Fibroblast of lung (primary cell): ENCODE results near the gene TNS2. TPM values are rescaled to one million over a fixed set of nuclear protein-coding genes. Genes with fewer than 3 reads are reported as not detected.
A peak's percentile ranks its signal among the peaks of the same experiment; 100 is the strongest.

Experiments
- DNase-seq, 2 donors: peaks; one replicate each; pipeline versions ENCODE4 v3.0.0 to v3.0.0-alpha.2; 2010; ENCODE audit warnings: low read depth in 2 of 2
- H2AFZ ChIP-seq: 2 replicates; pipeline ENCODE4 v1.5.1; 2012; ENCODE audit warnings: low read length, control low read depth, inconsistent platforms
- H3K27ac ChIP-seq: 2 replicates; pipeline ENCODE4 v1.5.1; 2011; ENCODE audit warnings: low read length, control low read depth; ENCODE audit not compliant: insufficient read depth
- H3K27me3 ChIP-seq: 2 replicates; pipeline ENCODE4 v1.5.1; 2011; ENCODE audit warnings: mild to moderate bottlenecking, low read length; ENCODE audit not compliant: control insufficient read depth, insufficient read depth
- H3K36me3 ChIP-seq: 2 replicates; pipeline ENCODE4 v1.5.1; 2011; ENCODE audit warnings: low read length; ENCODE audit not compliant: control insufficient read depth, insufficient read depth
- H3K4me1 ChIP-seq: 2 replicates; pipeline ENCODE4 v1.5.1; 2011; ENCODE audit warnings: low read length; ENCODE audit not compliant: control insufficient read depth, insufficient read depth; ENCODE audit errors: extremely low read depth
- H3K4me2 ChIP-seq: 2 replicates; pipeline ENCODE4 v1.5.1; 2011; ENCODE audit warnings: low read length, control low read depth; ENCODE audit not compliant: insufficient read depth; ENCODE audit errors: extremely low read depth
- H3K4me3 ChIP-seq, 4 experiments: fragments of 200-600 bp in 1 of 4; sonication (generic) in 1 of 4; replicated peaks in 1 of 4; 2 replicates each; pipeline ENCODE4 v1.5.1; 2011 to 2016; ENCODE audit warnings: low read length in 4 of 4, low read depth in 3 of 4, mild to moderate bottlenecking in 3 of 4, control low read depth in 2 of 4, inconsistent platforms in 1 of 4, mixed read lengths in 1 of 4; ENCODE audit not compliant: insufficient read depth in 1 of 4; ENCODE audit errors: control extremely low read depth in 1 of 4
- H3K79me2 ChIP-seq: 2 replicates; pipeline ENCODE4 v1.5.1; 2012; ENCODE audit warnings: mild to moderate bottlenecking, low read length, inconsistent platforms; ENCODE audit not compliant: control insufficient read depth, insufficient read depth
- H3K9ac ChIP-seq: 2 replicates; pipeline ENCODE4 v1.5.1; 2011; ENCODE audit warnings: mild to moderate bottlenecking, low read length, control low read depth; ENCODE audit not compliant: insufficient read depth
- H3K9me3 ChIP-seq: 2 replicates; pipeline ENCODE4 v1.5.1; 2012; ENCODE audit warnings: low read depth, low read length; ENCODE audit not compliant: control insufficient read depth, insufficient read depth
- H4K20me1 ChIP-seq: 2 replicates; pipeline ENCODE4 v1.5.1; 2011; ENCODE audit warnings: low read length; ENCODE audit not compliant: control insufficient read depth, insufficient read depth; ENCODE audit errors: extremely low read depth
- CTCF ChIP-seq, 2 donors: IDR thresholded peaks in 1 of 2; conservative IDR thresholded peaks in 1 of 2; 1 replicate in 1 of 2; 2 replicates in 1 of 2; pipeline ENCODE4 v1.5.1; 2011 to 2012; ENCODE audit warnings: low read length in 2 of 2, control low read depth in 1 of 2, inconsistent platforms in 1 of 2, low read depth in 1 of 2, mild to moderate bottlenecking in 1 of 2
- EZH2 ChIP-seq: IDR thresholded peaks from 2 replicates; pipeline ENCODE4 v1.5.1; 2012; ENCODE audit warnings: low read length, control low read depth, mild to moderate bottlenecking; ENCODE audit errors: missing control alignments
- polyA plus RNA-seq, 2 donors: library from polyadenylated mRNA; depleted of rRNA in 1 of 2; stranded (reverse) in 1 of 2; unstranded in 1 of 2; fragments of >200 nt; gene quantifications; 2 replicates each; pipeline ENCODE4 v1.2.1, GENCODE V29; 2011 to 2012; ENCODE audit warnings: missing spikeins in 1 of 2
- total RNA-seq: library from RNA; depleted of rRNA; stranded (reverse); fragments of >200 nt; gene quantifications from 2 replicates; pipeline ENCODE4 v1.2.1, GENCODE V29; 2014

The TNS2 gene
- total and polyA plus RNA-seq, 2 donors (not counting 1 experiment from before 2014, with no cell fraction given) = 35.3 to 60.6 TPM

- DNase-seq = peak in 1 of 2 donors; percentile 51
- no peak overlapping the region for H3K27ac ChIP-seq
- peaks cover 34% of the 10 kb centered on the region for H3K4me1 ChIP-seq
- H3K4me2 ChIP-seq = no peak overlapping the region
- no peaks in the 10 kb centered on the region for H3K79me2 ChIP-seq
- TF ChIP-seq CTCF (conservative IDR thresholded peaks at IDR 0.05 in 1 of 2, IDR thresholded peaks at IDR 0.05 in 1 of 2; ENCODE audit: low read depth in 1 of 2, low read length in 2 of 2) (no peak), EZH2 (no peak)
- no peak overlapping the region for H3K4me3 ChIP-seq
- H3K27me3 ChIP-seq = no peaks in the 10 kb centered on the region
- H4K20me1 ChIP-seq = no peaks in the 10 kb centered on the region
- peaks cover 17% of the 10 kb centered on the region for H3K36me3 ChIP-seq
- H3K9ac ChIP-seq = no peak overlapping the region
- H2AFZ ChIP-seq = no peak overlapping the region
- H3K9me3 ChIP-seq = no peaks in the 10 kb centered on the region
Observed at GRCh38 chr12:53070877-53071492, 21.1 kb downstream of the TNS2 start.

GRCh38 chr12:53071591-53072551, 22.0 kb downstream of the TNS2 start:
- TF ChIP-seq CTCF (conservative IDR thresholded peaks at IDR 0.05 in 1 of 2, IDR thresholded peaks at IDR 0.05 in 1 of 2; ENCODE audit: low read depth in 1 of 2, low read length in 2 of 2) = peak; percentile 25 to 47
- TF ChIP-seq EZH2 = no peak
- H3K36me3 ChIP-seq = peaks cover 19% of the 10 kb centered on the region
- H3K27me3 ChIP-seq = no peaks in the 10 kb centered on the region
- H2AFZ ChIP-seq = no peak overlapping the region
- no peaks in the 10 kb centered on the region for H3K79me2 ChIP-seq
- H3K4me1 ChIP-seq = peaks cover 27% of the 10 kb centered on the region
- H3K9me3 ChIP-seq = no peaks in the 10 kb centered on the region
- H3K4me3 ChIP-seq = no peak overlapping the region
- H3K4me2 ChIP-seq = no peak overlapping the region
- no peak overlapping the region for H3K9ac ChIP-seq
- no peak overlapping the region for H3K27ac ChIP-seq
- DNase-seq = peak; percentile 61 to 73
- H4K20me1 ChIP-seq = no peaks in the 10 kb centered on the region

- Histone ChIP-seq H3K9ac (no peak overlapping the region), H3K27me3 (no peaks in the 10 kb centered on the region), H3K79me2 (peaks cover 8% of the 10 kb centered on the region), H2AFZ (no peak overlapping the region), H3K27ac (no peak overlapping the region), H3K4me2 (no peak overlapping the region), H3K36me3 (peaks cover 19% of the 10 kb centered on the region), H3K4me3 (no peak overlapping the region), H3K9me3 (no peaks in the 10 kb centered on the region), H4K20me1 (no peaks in the 10 kb centered on the region), H3K4me1 (peaks cover 19% of the 10 kb centered on the region)
- no peak for TF ChIP-seq CTCF (conservative IDR thresholded peaks at IDR 0.05 in 1 of 2, IDR thresholded peaks at IDR 0.05 in 1 of 2; ENCODE audit: low read depth in 1 of 2, low read length in 2 of 2)
- no peak for TF ChIP-seq EZH2
- DNase-seq = no peak
Observed at GRCh38 chr12:53073881-53074280, 24.0 kb downstream of the TNS2 start.
